ENCODE measurements around the gene SNX1. TPM values are rescaled to one million over a fixed set of nuclear protein-coding genes. Genes with fewer than 3 reads are reported as not detected.
A peak's percentile ranks its signal among the peaks of the same experiment; 100 is the strongest.

The SNX1 gene
- polyA plus RNA-seq (2012; ENCODE audit: insufficient read length, low read depth) = 56.8 TPM

GRCh38 chr15:64095795-64096667 lies at the start of gene SNX1:
SNX1 (plus strand) TSS chr15:64095982; CDS start chr15:64096014, 32 bp downstream.
- TF ChIP-seq SIN3A (IDR thresholded peaks at IDR 0.05; ENCODE audit: borderline replicate concordance, insufficient read depth, low read length) (peak; percentile 89), TAF1 (IDR thresholded peaks at IDR 0.05; ENCODE audit: borderline replicate concordance, insufficient read depth, low read length) (peak; percentile 96), POLR2AphosphoS5 (IDR thresholded peaks at IDR 0.05; ENCODE audit: low read depth, low read length) (peak; percentile 90; the same call in 1 of the 2 replicates), FOXP2 (optimal IDR thresholded peaks at IDR 0.05; ENCODE audit: borderline replicate concordance, extremely low read depth, extremely low read length, insufficient read depth) (peak; percentile 89)
- TF ChIP-seq, protein P1, sequence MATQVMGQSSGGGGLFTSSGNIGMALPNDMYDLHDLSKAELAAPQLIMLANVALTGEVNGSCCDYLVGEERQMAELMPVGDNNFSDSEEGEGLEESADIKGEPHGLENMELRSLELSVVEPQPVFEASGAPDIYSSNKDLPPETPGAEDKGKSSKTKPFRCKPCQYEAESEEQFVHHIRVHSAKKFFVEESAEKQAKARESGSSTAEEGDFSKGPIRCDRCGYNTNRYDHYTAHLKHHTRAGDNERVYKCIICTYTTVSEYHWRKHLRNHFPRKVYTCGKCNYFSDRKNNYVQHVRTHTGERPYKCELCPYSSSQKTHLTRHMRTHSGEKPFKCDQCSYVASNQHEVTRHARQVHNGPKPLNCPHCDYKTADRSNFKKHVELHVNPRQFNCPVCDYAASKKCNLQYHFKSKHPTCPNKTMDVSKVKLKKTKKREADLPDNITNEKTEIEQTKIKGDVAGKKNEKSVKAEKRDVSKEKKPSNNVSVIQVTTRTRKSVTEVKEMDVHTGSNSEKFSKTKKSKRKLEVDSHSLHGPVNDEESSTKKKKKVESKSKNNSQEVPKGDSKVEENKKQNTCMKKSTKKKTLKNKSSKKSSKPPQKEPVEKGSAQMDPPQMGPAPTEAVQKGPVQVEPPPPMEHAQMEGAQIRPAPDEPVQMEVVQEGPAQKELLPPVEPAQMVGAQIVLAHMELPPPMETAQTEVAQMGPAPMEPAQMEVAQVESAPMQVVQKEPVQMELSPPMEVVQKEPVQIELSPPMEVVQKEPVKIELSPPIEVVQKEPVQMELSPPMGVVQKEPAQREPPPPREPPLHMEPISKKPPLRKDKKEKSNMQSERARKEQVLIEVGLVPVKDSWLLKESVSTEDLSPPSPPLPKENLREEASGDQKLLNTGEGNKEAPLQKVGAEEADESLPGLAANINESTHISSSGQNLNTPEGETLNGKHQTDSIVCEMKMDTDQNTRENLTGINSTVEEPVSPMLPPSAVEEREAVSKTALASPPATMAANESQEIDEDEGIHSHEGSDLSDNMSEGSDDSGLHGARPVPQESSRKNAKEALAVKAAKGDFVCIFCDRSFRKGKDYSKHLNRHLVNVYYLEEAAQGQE (IDR thresholded peaks at IDR 0.05; ENCODE audit: insufficient read depth in 1 of 2, low read depth in 2 of 2, low read length in 2 of 2) = peak; percentile 76 to 86

- TF ChIP-seq, protein P1 (IDR thresholded peaks at IDR 0.05; ENCODE audit: insufficient read depth in 1 of 2, low read depth in 2 of 2, low read length in 2 of 2) = no peak
- no peak for TF ChIP-seq SIN3A (IDR thresholded peaks at IDR 0.05; ENCODE audit: borderline replicate concordance, insufficient read depth, low read length)
- no peak for TF ChIP-seq TAF1 (IDR thresholded peaks at IDR 0.05; ENCODE audit: borderline replicate concordance, insufficient read depth, low read length)
- no peak for TF ChIP-seq POLR2AphosphoS5 (IDR thresholded peaks at IDR 0.05; ENCODE audit: low read depth, low read length)
- TF ChIP-seq FOXP2 (optimal IDR thresholded peaks at IDR 0.05; ENCODE audit: borderline replicate concordance, extremely low read depth, extremely low read length, insufficient read depth) = no peak
Measured at GRCh38 chr15:64046421-64047153, 49.2 kb upstream of the SNX1 start, which contains the start of gene DAPK2. DAPK2 (minus strand) TSS chr15:64046485; CDS start chr15:64040261, 6,224 bp downstream.

- TF ChIP-seq FOXP2 (optimal IDR thresholded peaks at IDR 0.05; ENCODE audit: borderline replicate concordance, extremely low read depth, extremely low read length, insufficient read depth) (no peak), TAF1 (IDR thresholded peaks at IDR 0.05; ENCODE audit: borderline replicate concordance, insufficient read depth, low read length) (no peak), SIN3A (IDR thresholded peaks at IDR 0.05; ENCODE audit: borderline replicate concordance, insufficient read depth, low read length) (no peak), POLR2AphosphoS5 (IDR thresholded peaks at IDR 0.05; ENCODE audit: low read depth, low read length) (no peak)
- TF ChIP-seq, protein P1 (IDR thresholded peaks at IDR 0.05; ENCODE audit: insufficient read depth in 1 of 2, low read depth in 2 of 2, low read length in 2 of 2) = no peak
Measured at GRCh38 chr15:64048781-64049460, 46.9 kb upstream of the SNX1 start.

- TF ChIP-seq, protein P1 (IDR thresholded peaks at IDR 0.05; ENCODE audit: insufficient read depth in 1 of 2, low read depth in 2 of 2, low read length in 2 of 2) = no peak
- TF ChIP-seq POLR2AphosphoS5 (IDR thresholded peaks at IDR 0.05; ENCODE audit: low read depth, low read length) (no peak), TAF1 (IDR thresholded peaks at IDR 0.05; ENCODE audit: borderline replicate concordance, insufficient read depth, low read length) (no peak), SIN3A (IDR thresholded peaks at IDR 0.05; ENCODE audit: borderline replicate concordance, insufficient read depth, low read length) (no peak), FOXP2 (optimal IDR thresholded peaks at IDR 0.05; ENCODE audit: borderline replicate concordance, extremely low read depth, extremely low read length, insufficient read depth) (no peak)
Measured at GRCh38 chr15:64050281-64051092, 45.3 kb upstream of the SNX1 start.

All from PFSK-1 (cell line).